WTC11 (cell line): Measurements from ENCODE around the gene KLHL29. TPM values are rescaled to one million over a fixed set of nuclear protein-coding genes. Genes with fewer than 3 reads are reported as not detected.

Experiments
- ATAC-seq: fragments of 200-7000 bp; cut with Tn5 transposase; 2 replicates; pipeline ENCODE4 v1.10.0; 2021; ENCODE audit warnings: mild to moderate bottlenecking, moderate library complexity
- CTCF ChIA-PET: fragments of 300-600 bp; sonication (Branson Sonifier 250); formaldehyde crosslinking; loops from one replicate; lab custom pipeline; 2021; ENCODE audit warnings: antibody characterized with exemption; lab: Charles Lee
- POLR2A ChIA-PET: fragments of 350-600 bp; sonication (Branson Sonifier 250); formaldehyde crosslinking; loops from one replicate; lab custom pipeline; 2021; ENCODE audit warnings: antibody characterized with exemption; lab: Charles Lee
- DNase-seq: peaks from one replicate; pipeline ENCODE4 v3.0.0; 2021; ENCODE audit warnings: low spot score
- H3K27ac Mint-ChIP-seq: 2 replicates; pipeline ENCODE4 v1.8.0; 2021; ENCODE audit warnings: mixed read lengths
- H3K27me3 Mint-ChIP-seq: 2 replicates; pipeline ENCODE4 v1.8.0; 2021; ENCODE audit warnings: low read depth, mild to moderate bottlenecking, moderate library complexity, mixed read lengths
- H3K36me3 Mint-ChIP-seq: 2 replicates; pipeline ENCODE4 v1.8.0; 2021; ENCODE audit warnings: mixed read lengths
- H3K4me1 Mint-ChIP-seq: 2 replicates; pipeline ENCODE4 v1.8.0; 2022; ENCODE audit warnings: mixed read lengths
- H3K4me3 Mint-ChIP-seq: 2 replicates; pipeline ENCODE4 v1.8.0; 2021; ENCODE audit warnings: mild to moderate bottlenecking, moderate library complexity, mixed read lengths
- H3K9me3 Mint-ChIP-seq: 2 replicates; pipeline ENCODE4 v1.8.0; 2021; ENCODE audit warnings: mixed read lengths
- ATF1 ChIP-seq: sonication (generic); formaldehyde crosslinking; IDR thresholded peaks from 2 replicates; pipeline ENCODE4 v1.8.1; 2023; ENCODE audit warnings: mild to moderate bottlenecking, moderate library complexity, missing genetic modification reagents
- CREM ChIP-seq: sonication (generic); formaldehyde crosslinking; IDR thresholded peaks from 2 replicates; pipeline ENCODE4 v1.8.1; 2022; ENCODE audit warnings: mild to moderate bottlenecking, missing genetic modification reagents, moderate library complexity
- EMX1 ChIP-seq: fragments of 250-450 bp; sonication (Bioruptor Pico); IDR thresholded peaks from 2 replicates; pipeline ENCODE4 v1.8.0; 2021; ENCODE audit warnings: mild to moderate bottlenecking
- FOXP1 ChIP-seq: sonication (generic); formaldehyde crosslinking; IDR thresholded peaks from 2 replicates; pipeline ENCODE4 v1.8.0; 2022; ENCODE audit warnings: missing genetic modification reagents, mild to moderate bottlenecking, moderate library complexity, borderline replicate concordance
- GTF2I ChIP-seq: fragments of 250-450 bp; sonication (Bioruptor Pico); conservative IDR thresholded peaks from 2 replicates; pipeline ENCODE4 v1.4.0; 2021; ENCODE audit warnings: mild to moderate bottlenecking
- KAT7 ChIP-seq: sonication (generic); formaldehyde crosslinking; IDR thresholded peaks from 2 replicates; pipeline ENCODE4 v1.8.1; 2023; ENCODE audit warnings: missing genetic modification reagents, mild to moderate bottlenecking, borderline replicate concordance
- NFE2L1 ChIP-seq: sonication (generic); formaldehyde crosslinking; IDR thresholded peaks from 2 replicates; pipeline ENCODE4 v1.8.1; 2023; ENCODE audit warnings: missing genetic modification reagents
- OVOL2 ChIP-seq: fragments of 250-450 bp; sonication (Bioruptor Pico); IDR thresholded peaks from 2 replicates; pipeline ENCODE4 v1.9.0; 2021; ENCODE audit warnings: mild to moderate bottlenecking, borderline replicate concordance
- RELA ChIP-seq: sonication (generic); formaldehyde crosslinking; IDR thresholded peaks from 2 replicates; pipeline ENCODE4 v1.8.1; 2022; ENCODE audit warnings: missing genetic modification reagents, mild to moderate bottlenecking, borderline replicate concordance
- SOX15 ChIP-seq: fragments of 250-450 bp; sonication (Bioruptor Pico); IDR thresholded peaks from 2 replicates; pipeline ENCODE4 v1.9.0; 2021; ENCODE audit warnings: mild to moderate bottlenecking
- TEAD4 ChIP-seq: sonication (generic); formaldehyde crosslinking; IDR thresholded peaks from 2 replicates; pipeline ENCODE4 v1.8.0; 2022; ENCODE audit warnings: mild to moderate bottlenecking, missing genetic modification reagents
- ZNF138 ChIP-seq: sonication (generic); formaldehyde crosslinking; conservative IDR thresholded peaks from 2 replicates; pipeline ENCODE4 v1.8.1; 2022; ENCODE audit warnings: mild to moderate bottlenecking, moderate library complexity, missing genetic modification reagents
- ZNF232 ChIP-seq: sonication (generic); formaldehyde crosslinking; IDR thresholded peaks from 2 replicates; pipeline ENCODE4 v1.8.0; 2022; ENCODE audit warnings: mild to moderate bottlenecking, missing genetic modification reagents
- ZNF263 ChIP-seq: sonication (generic); formaldehyde crosslinking; IDR thresholded peaks from 2 replicates; pipeline ENCODE4 v1.8.1; 2022; ENCODE audit warnings: low read depth, mild to moderate bottlenecking, moderate library complexity, missing genetic modification reagents
- ZNF416 ChIP-seq: fragments of 250-450 bp; sonication (Bioruptor Pico); IDR thresholded peaks from 2 replicates; pipeline ENCODE4 v1.9.0; 2021; ENCODE audit warnings: mild to moderate bottlenecking, inconsistent platforms
- ZNF423 ChIP-seq: fragments of 250-450 bp; sonication (Bioruptor Pico); IDR thresholded peaks from 2 replicates; pipeline ENCODE4 v2.1.2; 2022; ENCODE audit warnings: mild to moderate bottlenecking, moderate library complexity
- total RNA-seq: library from RNA; stranded (reverse); gene quantifications from 3 replicates; pipeline ENCODE4 v1.2.3, GENCODE V29; 2021
- TF ChIP-seq, protein P1 (sequence below): fragments of 250-450 bp; sonication (Bioruptor Pico); IDR thresholded peaks from 2 replicates; pipeline ENCODE4 v1.9.0; 2021; ENCODE audit warnings: mild to moderate bottlenecking
- TF ChIP-seq, protein P2 (sequence below): sonication (generic); formaldehyde crosslinking; IDR thresholded peaks from 2 replicates; pipeline ENCODE4 v1.8.0; 2022; ENCODE audit warnings: mild to moderate bottlenecking, missing genetic modification reagents
- TF ChIP-seq, protein P3 (sequence below): sonication (generic); formaldehyde crosslinking; IDR thresholded peaks from 2 replicates; pipeline ENCODE4 v1.8.0; 2022; ENCODE audit warnings: mild to moderate bottlenecking, missing genetic modification reagents
- TF ChIP-seq, protein P4 (sequence below): fragments of 250-450 bp; sonication (Bioruptor Pico); IDR thresholded peaks from 2 replicates; pipeline ENCODE4 v1.9.0; 2021; ENCODE audit warnings: moderate library complexity, mild to moderate bottlenecking, inconsistent platforms, borderline replicate concordance
- TF ChIP-seq, protein P5 (sequence below): sonication (generic); formaldehyde crosslinking; IDR thresholded peaks from 2 replicates; pipeline ENCODE4 v1.8.1; 2022; ENCODE audit warnings: low read depth, mild to moderate bottlenecking, moderate library complexity, missing genetic modification reagents, borderline replicate concordance
- TF ChIP-seq, protein P6 (sequence below): sonication (generic); formaldehyde crosslinking; IDR thresholded peaks from 2 replicates; pipeline ENCODE4 v1.8.1; 2023; ENCODE audit warnings: mild to moderate bottlenecking, missing genetic modification reagents

KLHL29 gene
- total RNA-seq, 1 experiment from 2014 or later: 7.1 TPM

DNA sequence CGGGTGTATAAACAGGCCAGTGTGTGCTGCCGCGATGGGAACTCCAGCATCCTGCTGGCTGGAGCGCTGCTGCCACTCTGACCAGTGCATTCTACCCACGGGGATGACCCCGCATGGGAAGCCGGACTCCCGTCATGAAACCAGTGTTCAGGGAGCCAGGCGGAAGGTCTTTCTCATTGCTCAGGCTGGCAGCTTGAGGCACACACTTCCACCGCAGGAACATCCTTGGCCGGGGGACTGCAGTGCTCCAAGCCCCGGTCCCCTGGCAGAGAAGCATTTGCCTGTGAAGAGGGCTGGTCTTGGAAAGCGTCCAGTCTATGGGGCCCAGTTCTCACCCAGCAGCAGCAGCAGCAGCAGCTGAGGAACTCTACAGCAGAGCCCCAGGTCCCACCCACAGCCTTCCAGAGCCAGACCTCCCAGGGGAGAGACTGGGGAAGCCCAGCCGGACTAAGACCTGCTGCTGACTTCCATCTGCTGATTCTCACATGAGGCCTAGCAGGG is 235.9 kb downstream of the KLHL29 start (continued):
- TF ChIP-seq ATF1 (CRISPR knock-in tag) (no peak), ZNF263 (no peak)

DNA sequence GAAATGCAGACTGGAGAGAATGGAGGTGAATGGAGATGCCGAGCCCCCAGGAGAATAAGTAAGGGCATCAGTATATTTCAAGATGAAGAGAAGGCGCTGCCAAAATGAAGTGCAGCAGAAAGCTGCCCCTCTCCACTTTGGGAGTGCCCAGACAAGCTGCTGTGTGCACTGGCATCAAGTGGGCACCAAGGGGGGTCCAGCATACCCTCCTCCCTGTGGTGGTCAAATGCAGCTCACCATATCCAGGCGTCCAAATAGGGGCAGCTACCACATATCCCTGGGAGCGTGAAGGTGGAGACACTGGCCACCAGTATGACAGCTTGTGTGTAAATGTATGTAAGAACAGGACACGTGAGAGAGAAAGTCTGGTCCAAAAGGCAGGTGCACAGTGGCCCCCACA is 236.6 kb downstream of the KLHL29 start:
- CTCF ChIA-PET: no interaction called here
- DNase-seq (no peak), ATAC-seq (no peak)
- POLR2A ChIA-PET: no interaction called here
- no peaks in the 10 kb centered on the region for H3K36me3 Mint-ChIP-seq
- peaks cover 20% of the 10 kb centered on the region for H3K9me3 Mint-ChIP-seq
- H3K4me1 Mint-ChIP-seq: peaks cover 11% of the 10 kb centered on the region; the same call in 1 of the 2 replicates
- no peaks in the 10 kb centered on the region; the same call in 1 of the 2 replicates for H3K27me3 Mint-ChIP-seq
- no peak for TF ChIP-seq NFE2L1
- no peak for TF ChIP-seq ZNF423 (CRISPR knock-in tag)
- TF ChIP-seq ZNF232: no peak
- TF ChIP-seq, protein P1, sequence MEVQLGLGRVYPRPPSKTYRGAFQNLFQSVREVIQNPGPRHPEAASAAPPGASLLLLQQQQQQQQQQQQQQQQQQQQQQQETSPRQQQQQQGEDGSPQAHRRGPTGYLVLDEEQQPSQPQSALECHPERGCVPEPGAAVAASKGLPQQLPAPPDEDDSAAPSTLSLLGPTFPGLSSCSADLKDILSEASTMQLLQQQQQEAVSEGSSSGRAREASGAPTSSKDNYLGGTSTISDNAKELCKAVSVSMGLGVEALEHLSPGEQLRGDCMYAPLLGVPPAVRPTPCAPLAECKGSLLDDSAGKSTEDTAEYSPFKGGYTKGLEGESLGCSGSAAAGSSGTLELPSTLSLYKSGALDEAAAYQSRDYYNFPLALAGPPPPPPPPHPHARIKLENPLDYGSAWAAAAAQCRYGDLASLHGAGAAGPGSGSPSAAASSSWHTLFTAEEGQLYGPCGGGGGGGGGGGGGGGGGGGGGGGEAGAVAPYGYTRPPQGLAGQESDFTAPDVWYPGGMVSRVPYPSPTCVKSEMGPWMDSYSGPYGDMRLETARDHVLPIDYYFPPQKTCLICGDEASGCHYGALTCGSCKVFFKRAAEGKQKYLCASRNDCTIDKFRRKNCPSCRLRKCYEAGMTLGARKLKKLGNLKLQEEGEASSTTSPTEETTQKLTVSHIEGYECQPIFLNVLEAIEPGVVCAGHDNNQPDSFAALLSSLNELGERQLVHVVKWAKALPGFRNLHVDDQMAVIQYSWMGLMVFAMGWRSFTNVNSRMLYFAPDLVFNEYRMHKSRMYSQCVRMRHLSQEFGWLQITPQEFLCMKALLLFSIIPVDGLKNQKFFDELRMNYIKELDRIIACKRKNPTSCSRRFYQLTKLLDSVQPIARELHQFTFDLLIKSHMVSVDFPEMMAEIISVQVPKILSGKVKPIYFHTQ (CRISPR knock-in tag): no peak
- TF ChIP-seq ZNF138: no peak
- no peak for TF ChIP-seq ZNF416
- no peak for TF ChIP-seq TEAD4 (CRISPR knock-in tag)
- no peak for TF ChIP-seq OVOL2 (CRISPR knock-in tag)
- H3K27ac Mint-ChIP-seq: no peak overlapping the region
- H3K4me3 Mint-ChIP-seq: no peak overlapping the region

DNA sequence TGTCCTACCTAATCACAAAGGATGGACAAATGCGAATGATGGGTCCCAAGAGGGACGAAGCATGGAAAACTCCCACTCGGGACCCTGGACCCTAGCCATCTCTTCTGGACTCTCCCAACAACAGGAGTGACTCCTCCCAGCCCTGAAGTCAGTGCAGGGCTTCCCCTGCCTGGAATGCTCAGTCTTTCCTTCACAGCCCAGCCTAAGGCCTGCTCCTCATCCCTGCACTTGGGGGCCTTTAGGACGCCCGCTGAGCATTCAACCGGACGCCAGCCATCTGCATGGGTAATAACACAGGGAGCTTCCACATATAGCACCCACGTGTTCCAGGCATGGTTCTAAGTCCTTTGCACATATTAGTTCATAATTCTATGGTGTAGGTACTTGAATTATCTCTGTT is 237.5 kb downstream of the KLHL29 start:
- no peaks in the 10 kb centered on the region; the same call in 1 of the 2 replicates for H3K27me3 Mint-ChIP-seq
- ATAC-seq (no peak), DNase-seq (no peak)
- H3K27ac Mint-ChIP-seq: no peak overlapping the region
- no peaks in the 10 kb centered on the region for H3K36me3 Mint-ChIP-seq
- CTCF ChIA-PET: no interaction called here
- no peak overlapping the region for H3K4me3 Mint-ChIP-seq
- POLR2A ChIA-PET: no interaction called here
- H3K9me3 Mint-ChIP-seq: peaks cover 20% of the 10 kb centered on the region
- peaks cover 11% of the 10 kb centered on the region for H3K4me1 Mint-ChIP-seq
- TF ChIP-seq, protein P2, sequence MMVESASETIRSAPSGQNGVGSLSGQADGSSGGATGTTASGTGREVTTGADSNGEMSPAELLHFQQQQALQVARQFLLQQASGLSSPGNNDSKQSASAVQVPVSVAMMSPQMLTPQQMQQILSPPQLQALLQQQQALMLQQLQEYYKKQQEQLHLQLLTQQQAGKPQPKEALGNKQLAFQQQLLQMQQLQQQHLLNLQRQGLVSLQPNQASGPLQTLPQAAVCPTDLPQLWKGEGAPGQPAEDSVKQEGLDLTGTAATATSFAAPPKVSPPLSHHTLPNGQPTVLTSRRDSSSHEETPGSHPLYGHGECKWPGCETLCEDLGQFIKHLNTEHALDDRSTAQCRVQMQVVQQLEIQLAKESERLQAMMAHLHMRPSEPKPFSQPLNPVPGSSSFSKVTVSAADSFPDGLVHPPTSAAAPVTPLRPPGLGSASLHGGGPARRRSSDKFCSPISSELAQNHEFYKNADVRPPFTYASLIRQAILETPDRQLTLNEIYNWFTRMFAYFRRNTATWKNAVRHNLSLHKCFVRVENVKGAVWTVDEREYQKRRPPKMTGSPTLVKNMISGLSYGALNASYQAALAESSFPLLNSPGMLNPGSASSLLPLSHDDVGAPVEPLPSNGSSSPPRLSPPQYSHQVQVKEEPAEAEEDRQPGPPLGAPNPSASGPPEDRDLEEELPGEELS (CRISPR knock-in tag): no peak
- TF ChIP-seq FOXP1 (CRISPR knock-in tag): no peak
- TF ChIP-seq, protein P3, sequence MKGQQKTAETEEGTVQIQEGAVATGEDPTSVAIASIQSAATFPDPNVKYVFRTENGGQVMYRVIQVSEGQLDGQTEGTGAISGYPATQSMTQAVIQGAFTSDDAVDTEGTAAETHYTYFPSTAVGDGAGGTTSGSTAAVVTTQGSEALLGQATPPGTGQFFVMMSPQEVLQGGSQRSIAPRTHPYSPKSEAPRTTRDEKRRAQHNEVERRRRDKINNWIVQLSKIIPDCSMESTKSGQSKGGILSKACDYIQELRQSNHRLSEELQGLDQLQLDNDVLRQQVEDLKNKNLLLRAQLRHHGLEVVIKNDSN (CRISPR knock-in tag): no peak
- no peak for TF ChIP-seq EMX1
- no peak for TF ChIP-seq GTF2I (CRISPR knock-in tag)
- no peak for TF ChIP-seq CREM (CRISPR knock-in tag)
- TF ChIP-seq, protein P4, sequence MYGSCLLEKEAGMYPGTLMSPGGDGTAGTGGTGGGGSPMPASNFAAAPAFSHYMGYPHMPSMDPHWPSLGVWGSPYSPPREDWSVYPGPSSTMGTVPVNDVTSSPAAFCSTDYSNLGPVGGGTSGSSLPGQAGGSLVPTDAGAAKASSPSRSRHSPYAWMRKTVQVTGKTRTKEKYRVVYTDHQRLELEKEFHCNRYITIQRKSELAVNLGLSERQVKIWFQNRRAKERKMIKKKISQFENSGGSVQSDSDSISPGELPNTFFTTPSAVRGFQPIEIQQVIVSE (CRISPR knock-in tag): no peak
- TF ChIP-seq SOX15 (CRISPR knock-in tag): no peak
- TF ChIP-seq ZNF138: no peak
- TF ChIP-seq, protein P1 (CRISPR knock-in tag): no peak
- no peak for TF ChIP-seq KAT7 (CRISPR knock-in tag)
- no peak for TF ChIP-seq RELA (CRISPR knock-in tag)
- TF ChIP-seq ZNF263: no peak
- TF ChIP-seq, protein P5, sequence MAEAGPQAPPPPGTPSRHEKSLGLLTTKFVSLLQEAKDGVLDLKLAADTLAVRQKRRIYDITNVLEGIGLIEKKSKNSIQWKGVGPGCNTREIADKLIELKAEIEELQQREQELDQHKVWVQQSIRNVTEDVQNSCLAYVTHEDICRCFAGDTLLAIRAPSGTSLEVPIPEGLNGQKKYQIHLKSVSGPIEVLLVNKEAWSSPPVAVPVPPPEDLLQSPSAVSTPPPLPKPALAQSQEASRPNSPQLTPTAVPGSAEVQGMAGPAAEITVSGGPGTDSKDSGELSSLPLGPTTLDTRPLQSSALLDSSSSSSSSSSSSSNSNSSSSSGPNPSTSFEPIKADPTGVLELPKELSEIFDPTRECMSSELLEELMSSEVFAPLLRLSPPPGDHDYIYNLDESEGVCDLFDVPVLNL (CRISPR knock-in tag): no peak
- no peak for TF ChIP-seq ZNF416
- TF ChIP-seq, protein P6, sequence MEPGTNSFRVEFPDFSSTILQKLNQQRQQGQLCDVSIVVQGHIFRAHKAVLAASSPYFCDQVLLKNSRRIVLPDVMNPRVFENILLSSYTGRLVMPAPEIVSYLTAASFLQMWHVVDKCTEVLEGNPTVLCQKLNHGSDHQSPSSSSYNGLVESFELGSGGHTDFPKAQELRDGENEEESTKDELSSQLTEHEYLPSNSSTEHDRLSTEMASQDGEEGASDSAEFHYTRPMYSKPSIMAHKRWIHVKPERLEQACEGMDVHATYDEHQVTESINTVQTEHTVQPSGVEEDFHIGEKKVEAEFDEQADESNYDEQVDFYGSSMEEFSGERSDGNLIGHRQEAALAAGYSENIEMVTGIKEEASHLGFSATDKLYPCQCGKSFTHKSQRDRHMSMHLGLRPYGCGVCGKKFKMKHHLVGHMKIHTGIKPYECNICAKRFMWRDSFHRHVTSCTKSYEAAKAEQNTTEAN: no peak
